Activated naive CD4-positive, alpha-beta T cell treated with anti-CD3 and anti-CD28 coated beads, Interleukin-2, amount 10 ng/mL, durations not matched to agents 7 days and 5 days (primary cell): ENCODE data around the gene ZNF580.

Source experiments
- CTCF ChIA-PET: fragments of 350-600 bp; sonication (Branson Sonifier 250); formaldehyde crosslinking; loops from one replicate; lab custom pipeline; 2021; ENCODE audit warnings: antibody characterized with exemption; lab: Charles Lee
- DNase-seq: peaks from one replicate; pipeline ENCODE4 v3.0.0-alpha.2; 2020
- H3K27ac Mint-ChIP-seq: one replicate; pipeline ENCODE4 v1.8.0; 2021; ENCODE audit warnings: mild to moderate bottlenecking, moderate library complexity, mixed read lengths
- H3K27me3 Mint-ChIP-seq: one replicate; pipeline ENCODE4 v1.8.0; 2021; ENCODE audit warnings: mild to moderate bottlenecking, mixed read lengths
- H3K36me3 Mint-ChIP-seq: one replicate; pipeline ENCODE4 v1.8.0; 2021; ENCODE audit warnings: mixed read lengths
- H3K4me1 Mint-ChIP-seq: one replicate; pipeline ENCODE4 v1.8.0; 2021; ENCODE audit warnings: mixed read lengths
- H3K4me3 Mint-ChIP-seq: one replicate; pipeline ENCODE4 v1.8.0; 2021; ENCODE audit warnings: mild to moderate bottlenecking, moderate library complexity, mixed read lengths
- H3K9me3 Mint-ChIP-seq: one replicate; pipeline ENCODE4 v1.8.0; 2021; ENCODE audit warnings: mixed read lengths

Gene ZNF580

DNA sequence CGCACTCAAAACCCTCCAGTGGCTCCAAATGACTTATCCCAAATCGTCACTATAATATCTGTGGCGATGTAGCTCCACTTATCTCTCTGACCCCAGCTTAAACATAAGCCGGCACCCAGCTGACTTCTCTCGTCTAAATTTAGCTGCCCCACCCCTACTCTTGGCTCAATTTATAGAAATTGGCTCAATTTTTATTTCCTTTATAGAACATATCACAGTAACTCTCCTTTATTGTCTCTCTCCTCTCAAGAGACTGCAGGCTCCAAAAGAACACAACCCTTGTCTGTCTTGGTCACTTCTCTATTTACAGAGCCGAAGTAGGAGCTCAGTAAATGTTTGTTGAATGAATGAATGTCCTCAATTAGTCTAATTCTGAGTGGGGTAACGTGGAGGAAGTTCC, 17.2 kb upstream of the ZNF580 start:
- Mint-ChIP-seq H3K27ac (peak overlapping the region; percentile 19), H3K4me3 (no peak overlapping the region)

DNA sequence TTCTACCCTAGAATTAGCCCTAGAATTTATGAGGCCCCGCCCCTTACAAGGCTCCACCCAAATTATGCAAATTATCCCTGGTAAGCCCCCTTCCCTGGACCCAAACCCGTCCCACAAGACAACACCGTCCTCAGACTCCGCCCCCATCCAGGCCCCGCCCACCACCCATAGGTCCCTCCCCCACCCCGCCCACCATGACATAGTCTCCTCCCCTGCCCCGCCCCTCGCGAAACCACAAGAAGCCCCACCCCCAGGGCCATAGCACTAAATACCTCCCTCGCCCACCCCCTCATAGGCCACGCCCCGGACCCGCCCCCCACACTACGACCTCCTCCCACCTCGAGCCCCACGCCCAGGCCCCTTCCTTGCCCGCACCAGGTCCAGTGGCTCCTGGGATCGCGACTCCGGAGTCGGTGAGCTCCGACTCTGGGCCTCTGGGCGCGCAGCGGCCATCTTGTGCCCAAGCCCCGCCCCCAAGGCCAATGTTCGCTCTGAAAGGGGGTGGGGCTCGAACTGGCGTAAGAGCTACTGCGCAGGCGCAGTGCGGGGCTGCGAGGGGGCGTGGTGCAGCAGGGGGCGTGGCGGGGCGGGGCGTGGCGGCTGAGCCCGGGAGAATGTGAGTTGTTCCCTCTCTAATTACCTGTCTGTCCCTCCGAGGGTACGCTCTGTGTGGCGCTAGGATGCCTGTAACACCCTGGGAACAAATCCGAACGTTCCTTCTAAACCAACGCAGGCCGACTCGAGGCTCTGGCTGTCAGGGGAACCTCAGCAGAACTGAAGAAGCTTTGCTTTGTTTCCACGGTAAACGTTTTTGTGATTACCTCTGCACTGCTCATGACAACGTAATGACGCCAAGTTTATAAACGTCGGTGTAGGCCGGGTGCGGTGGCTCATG, 16.4 kb upstream of the ZNF580 start, which contains the start of gene ZNF784:
Gene ZNF784 (minus strand): TSS at position 458 of the 895 bp plus-strand sequence. CDS start 5 bp downstream, at position 453.
- Mint-ChIP-seq H3K36me3 (peaks cover 26% of the 10 kb centered on the region), H3K4me1 (peaks cover 56% of the 10 kb centered on the region), H3K4me3 (peak within 1 kb of the TSS; percentile 92), H3K27ac (peak within 1 kb of the TSS; percentile 98), H3K9me3 (peaks cover 2% of the 10 kb centered on the region), H3K27me3 (peaks cover 35% of the 10 kb centered on the region)
- CTCF ChIA-PET: interaction anchor here (0.6 to 3.4 kb wide), 8 partner anchors 9 to 536 kb away, joined by 3 to 15 read pairs (median 3); partner anchors contain the start of gene ZNF865
- DNase-seq: peak; percentile 93

More for the DNA sequence above, 17.2 kb upstream of the ZNF580 start:
- no peak for DNase-seq
- peaks cover 56% of the 10 kb centered on the region for H3K4me1 Mint-ChIP-seq
- H3K9me3 Mint-ChIP-seq: peaks cover 2% of the 10 kb centered on the region
- CTCF ChIA-PET: interaction anchor here (0.6 to 1.5 kb wide), 3 partner anchors 16 to 535 kb away, joined by 3 to 4 read pairs (median 3); no protein-coding TSS in a partner anchor
- peaks cover 27% of the 10 kb centered on the region for H3K27me3 Mint-ChIP-seq
- peaks cover 28% of the 10 kb centered on the region for H3K36me3 Mint-ChIP-seq

DNA sequence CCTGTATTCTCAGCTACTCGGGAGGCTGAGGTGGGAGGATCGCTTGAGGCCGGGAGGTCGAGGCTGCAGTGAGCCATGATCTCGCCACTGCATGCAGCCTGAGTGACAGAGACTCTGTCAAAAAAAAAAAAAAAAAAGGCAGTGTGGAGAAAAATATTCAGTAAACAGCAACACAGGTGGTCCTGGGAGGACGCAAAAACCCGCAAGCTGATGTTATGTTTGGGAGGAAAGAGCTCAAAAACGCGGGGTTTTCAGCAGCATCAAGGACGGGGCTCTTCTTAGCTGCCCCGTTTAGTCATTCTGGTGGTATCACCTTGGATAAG, 15.8 kb upstream of the ZNF580 start:
- Mint-ChIP-seq H3K9me3 (peaks cover 2% of the 10 kb centered on the region), H3K27ac (peak overlapping the region; percentile 98), H3K4me1 (peaks cover 51% of the 10 kb centered on the region), H3K27me3 (peaks cover 40% of the 10 kb centered on the region), H3K4me3 (peak overlapping the region; percentile 92), H3K36me3 (peaks cover 22% of the 10 kb centered on the region)
- no peak for DNase-seq
- CTCF ChIA-PET: interaction anchor here (0.7 to 3.4 kb wide), 7 partner anchors 8 to 537 kb away, joined by 3 to 15 read pairs (median 3); partner anchors contain the start of gene ZNF865

DNA sequence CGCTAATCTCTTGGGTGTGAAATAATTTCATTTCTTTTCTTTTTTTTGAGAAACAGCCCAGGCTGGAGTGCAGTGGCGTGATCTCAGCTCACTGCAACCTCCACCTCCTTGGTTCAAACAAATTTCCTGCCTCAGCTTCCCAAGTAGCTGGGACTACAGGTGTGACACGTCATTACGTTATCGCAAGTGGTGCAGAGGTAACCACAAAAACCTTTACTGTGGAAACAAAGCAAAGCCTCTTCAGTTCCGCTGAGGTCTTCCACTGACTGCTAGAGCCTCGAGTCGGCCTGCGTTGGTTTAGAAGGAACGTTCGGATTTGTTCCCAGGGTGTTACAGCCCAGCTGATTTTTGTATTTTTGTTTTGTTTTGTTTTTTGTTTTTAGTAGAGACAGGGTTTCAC, 14.5 kb upstream of the ZNF580 start:
- Mint-ChIP-seq H3K27ac (peak overlapping the region; percentile 91), H3K4me1 (peaks cover 42% of the 10 kb centered on the region), H3K9me3 (peaks cover 2% of the 10 kb centered on the region), H3K36me3 (peaks cover 10% of the 10 kb centered on the region), H3K4me3 (peak overlapping the region; percentile 72), H3K27me3 (peaks cover 51% of the 10 kb centered on the region)
- peak; percentile 77 for DNase-seq
- CTCF ChIA-PET: interaction anchor here (0.9 to 3.4 kb wide), 14 partner anchors 10 to 538 kb away, joined by 3 to 15 read pairs (median 4); partner anchors contain the start of gene ZNF865

DNA sequence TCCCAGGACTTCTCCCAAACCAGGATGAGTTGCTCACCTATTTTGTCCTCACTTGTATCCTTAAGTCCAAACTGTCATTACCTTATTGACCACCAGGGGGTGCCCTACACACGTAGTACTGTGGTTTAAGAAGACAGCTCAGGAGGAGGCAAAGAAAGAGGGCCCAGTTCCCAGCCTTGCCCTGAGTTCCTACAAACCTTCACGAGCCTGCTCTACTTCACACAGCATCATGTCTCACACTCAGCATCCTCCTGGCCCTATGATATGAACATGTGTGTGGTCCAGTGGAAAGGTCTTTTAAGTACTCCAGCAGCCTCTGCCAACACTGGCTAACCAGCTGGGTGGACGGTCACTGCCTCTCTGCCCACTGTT, 8.4 kb upstream of the ZNF580 start:
- Mint-ChIP-seq H3K36me3 (peaks cover 21% of the 10 kb centered on the region), H3K4me1 (peaks cover 51% of the 10 kb centered on the region), H3K27ac (peak overlapping the region; percentile 19), H3K27me3 (peaks cover 39% of the 10 kb centered on the region), H3K9me3 (no peaks in the 10 kb centered on the region), H3K4me3 (no peak overlapping the region)
- CTCF ChIA-PET: interaction anchor here (0.5 to 3.9 kb wide), 26 partner anchors 11 to 701 kb away, joined by 3 to 35 read pairs (median 5); partner anchors contain the start of genes CCDC106, ISOC2, NLRP9 and ZNF581
- DNase-seq: peak; percentile 93

DNA sequence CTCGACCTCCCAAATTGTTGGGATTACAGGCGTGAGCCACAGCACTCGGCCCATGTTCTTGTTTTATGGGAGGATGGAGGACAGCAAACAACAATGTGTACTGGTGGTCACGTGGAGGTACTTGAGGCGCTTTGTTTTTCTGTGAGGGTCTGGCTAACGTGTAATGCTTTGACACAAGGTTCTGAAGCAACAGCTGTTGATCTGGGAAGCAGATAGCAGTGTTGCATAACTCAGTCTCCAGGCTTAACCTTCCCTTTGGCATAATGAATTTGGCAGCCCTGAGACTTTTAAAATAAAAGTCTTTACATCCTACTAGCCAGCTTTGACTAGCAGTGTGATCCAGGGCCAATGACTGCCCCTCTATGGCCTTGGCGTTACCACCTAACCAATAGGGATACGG, 6.9 kb upstream of the ZNF580 start:
- Mint-ChIP-seq H3K4me3 (no peak overlapping the region), H3K27ac (no peak overlapping the region), H3K36me3 (peaks cover 27% of the 10 kb centered on the region), H3K27me3 (peaks cover 25% of the 10 kb centered on the region), H3K4me1 (peaks cover 56% of the 10 kb centered on the region), H3K9me3 (no peaks in the 10 kb centered on the region)
- no peak for DNase-seq
- CTCF ChIA-PET: interaction anchor here (0.9 to 3.9 kb wide), 12 partner anchors 9 to 176 kb away, joined by 3 to 35 read pairs (median 8); partner anchors contain the start of genes CCDC106, ZNF581 and ZNF784

DNA sequence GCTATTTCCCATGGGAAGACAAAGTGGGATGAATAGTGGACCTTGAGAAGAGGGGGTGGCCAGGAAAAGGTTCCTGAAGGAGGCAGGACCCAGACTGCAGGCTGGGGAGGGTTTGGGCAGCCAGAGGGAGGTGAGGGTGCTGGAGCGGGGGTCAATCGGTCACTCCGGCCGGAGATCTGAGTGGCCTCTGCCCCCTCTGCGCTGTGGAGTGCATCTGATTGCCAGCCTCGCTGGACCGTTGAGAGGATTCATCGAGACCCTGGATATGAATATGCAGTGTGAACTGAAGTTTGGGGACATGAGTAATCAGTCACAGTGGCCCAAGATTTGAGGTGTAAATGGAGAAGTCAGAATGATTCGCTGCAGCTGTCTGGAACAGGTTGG, 5.5 kb upstream of the ZNF580 start:
- Mint-ChIP-seq H3K27ac (peak overlapping the region; percentile 99), H3K9me3 (no peaks in the 10 kb centered on the region), H3K4me3 (peak overlapping the region; percentile 100), H3K36me3 (peaks cover 29% of the 10 kb centered on the region), H3K4me1 (peaks cover 71% of the 10 kb centered on the region), H3K27me3 (peaks cover 12% of the 10 kb centered on the region)
- DNase-seq: no peak
- CTCF ChIA-PET: interaction anchor here (1.9 kb wide), 1 partner anchor 19 kb away, joined by 5 read pairs; no protein-coding TSS in a partner anchor

DNA sequence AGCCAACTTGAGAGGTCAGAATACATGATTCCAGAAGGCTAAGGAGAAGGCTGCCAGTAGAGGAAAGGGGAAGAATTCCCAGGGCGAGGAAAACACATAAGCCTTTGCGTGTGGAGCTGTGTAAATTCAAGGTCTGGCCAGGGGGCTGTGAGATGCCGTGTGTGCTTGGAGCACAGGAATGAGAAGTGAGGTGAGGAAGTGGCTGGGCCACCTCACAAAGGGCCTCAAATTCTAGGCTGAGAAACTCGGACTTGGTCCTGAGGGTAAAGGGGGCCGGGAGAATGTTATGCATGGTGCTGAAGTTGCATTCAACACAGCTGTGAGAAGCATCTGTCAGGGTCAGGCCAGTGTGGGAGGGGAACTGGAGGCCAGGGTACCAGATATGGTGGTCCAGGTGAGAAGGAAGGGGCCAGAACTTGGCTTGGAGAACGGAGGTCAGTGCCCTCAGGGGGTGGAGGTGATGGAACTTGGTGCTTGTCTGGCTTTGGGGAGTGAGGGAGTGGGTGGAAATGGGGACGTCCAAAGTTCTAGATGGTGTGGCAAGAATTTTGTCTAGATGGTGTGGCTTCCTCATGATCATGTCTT, 4.9 kb upstream of the ZNF580 start:
- H3K4me3 Mint-ChIP-seq: peak overlapping the region; percentile 100
- DNase-seq: no peak
- peaks cover 6% of the 10 kb centered on the region for H3K27me3 Mint-ChIP-seq
- H3K9me3 Mint-ChIP-seq: no peaks in the 10 kb centered on the region
- H3K4me1 Mint-ChIP-seq: peaks cover 74% of the 10 kb centered on the region
- H3K36me3 Mint-ChIP-seq: peaks cover 29% of the 10 kb centered on the region
- H3K27ac Mint-ChIP-seq: peak overlapping the region; percentile 99
- CTCF ChIA-PET: interaction anchor here (1.5 to 1.9 kb wide), 2 partner anchors 10 to 18 kb away, joined by 5 to 8 read pairs; no protein-coding TSS in a partner anchor

DNA sequence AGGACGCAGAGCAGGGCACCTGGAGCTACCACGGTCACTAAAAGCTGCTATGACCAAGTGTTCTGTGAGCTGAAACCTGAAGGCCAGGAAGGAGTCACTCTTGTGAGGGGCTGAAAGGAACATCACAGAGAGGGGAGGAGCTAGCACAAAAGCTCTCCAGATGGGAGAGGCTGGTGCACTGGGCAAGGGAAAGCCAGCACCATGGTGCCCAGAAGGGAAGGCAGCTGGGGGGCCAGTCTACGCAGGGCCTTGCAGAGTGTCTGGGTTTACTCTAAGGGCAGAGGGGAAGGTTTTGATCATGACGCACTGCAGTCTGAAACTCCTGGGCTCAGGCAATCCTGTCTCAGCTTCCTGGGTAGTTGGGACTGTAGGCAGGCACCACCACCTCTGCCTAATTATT, 4.1 kb upstream of the ZNF580 start:
- Mint-ChIP-seq H3K27me3 (peaks cover under 1% of the 10 kb centered on the region), H3K4me3 (peak overlapping the region; percentile 100), H3K4me1 (peaks cover 73% of the 10 kb centered on the region), H3K36me3 (peaks cover 29% of the 10 kb centered on the region), H3K9me3 (no peaks in the 10 kb centered on the region), H3K27ac (no peak overlapping the region)
- DNase-seq: no peak
- CTCF ChIA-PET: interaction anchor here (1.1 to 3.2 kb wide), 3 partner anchors 10 to 169 kb away, joined by 3 to 8 read pairs (median 7); no protein-coding TSS in a partner anchor

DNA sequence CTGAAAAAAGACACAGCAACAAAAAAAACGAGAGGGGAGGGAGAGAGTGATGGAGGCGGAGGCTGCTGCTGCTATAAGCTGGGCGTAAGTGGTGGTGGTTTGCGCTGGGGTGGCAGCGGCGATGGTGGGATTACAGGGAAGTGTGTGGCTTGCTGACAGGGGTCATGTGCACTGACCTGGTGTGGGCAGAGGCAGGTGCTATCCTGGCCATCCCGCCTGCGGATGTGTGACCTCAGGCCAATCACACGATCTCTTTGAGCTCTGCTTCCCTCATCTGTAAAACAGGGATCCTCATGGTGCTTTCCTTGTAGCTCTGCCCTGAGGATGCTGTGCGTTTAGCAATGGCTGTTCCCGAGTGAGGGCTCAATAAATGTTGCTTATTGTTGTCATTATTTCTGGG, 3.3 kb upstream of the ZNF580 start:
- Mint-ChIP-seq H3K27me3 (no peaks in the 10 kb centered on the region), H3K4me1 (peaks cover 70% of the 10 kb centered on the region), H3K36me3 (peaks cover 29% of the 10 kb centered on the region), H3K27ac (peak overlapping the region; percentile 80), H3K4me3 (no peak overlapping the region), H3K9me3 (no peaks in the 10 kb centered on the region)
- CTCF ChIA-PET: interaction anchor here (0.8 to 3.2 kb wide), 3 partner anchors 12 to 170 kb away, joined by 3 to 7 read pairs (median 3); no protein-coding TSS in a partner anchor
- no peak for DNase-seq

DNA sequence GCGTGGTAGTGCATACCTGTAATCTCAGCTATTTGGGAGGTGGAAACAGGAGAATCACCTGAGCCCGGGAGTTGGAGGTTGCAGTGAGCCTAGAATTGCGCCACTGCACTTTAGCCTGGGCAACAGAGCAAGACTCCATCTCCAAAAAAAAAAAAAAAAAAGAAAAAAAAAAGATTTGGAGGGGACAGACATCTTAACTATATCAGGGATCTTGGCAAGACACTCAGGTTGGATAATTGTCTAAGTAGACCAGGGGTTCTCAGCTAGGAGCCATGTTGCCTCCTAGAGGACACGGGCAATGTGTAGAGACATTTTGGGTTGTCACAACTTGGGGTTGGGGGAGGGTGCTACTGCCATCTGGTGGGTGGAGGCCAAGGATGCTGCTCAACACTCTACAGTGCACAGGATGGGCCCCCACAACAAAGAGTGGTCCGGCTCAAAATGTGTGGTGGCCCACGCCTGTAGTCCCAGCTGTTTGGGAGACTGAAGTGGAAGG, 1.9 kb upstream of the ZNF580 start:
- Mint-ChIP-seq H3K9me3 (no peaks in the 10 kb centered on the region), H3K4me3 (peak overlapping the region; percentile 3), H3K4me1 (peaks cover 73% of the 10 kb centered on the region), H3K27ac (peak overlapping the region; percentile 90), H3K27me3 (no peaks in the 10 kb centered on the region), H3K36me3 (peaks cover 33% of the 10 kb centered on the region)
- DNase-seq: peak; percentile 75
- CTCF ChIA-PET: interaction anchor here (0.6 to 3.2 kb wide), 7 partner anchors 13 to 171 kb away, joined by 3 to 7 read pairs (median 3); partner anchors contain the start of gene ZNF784

DNA sequence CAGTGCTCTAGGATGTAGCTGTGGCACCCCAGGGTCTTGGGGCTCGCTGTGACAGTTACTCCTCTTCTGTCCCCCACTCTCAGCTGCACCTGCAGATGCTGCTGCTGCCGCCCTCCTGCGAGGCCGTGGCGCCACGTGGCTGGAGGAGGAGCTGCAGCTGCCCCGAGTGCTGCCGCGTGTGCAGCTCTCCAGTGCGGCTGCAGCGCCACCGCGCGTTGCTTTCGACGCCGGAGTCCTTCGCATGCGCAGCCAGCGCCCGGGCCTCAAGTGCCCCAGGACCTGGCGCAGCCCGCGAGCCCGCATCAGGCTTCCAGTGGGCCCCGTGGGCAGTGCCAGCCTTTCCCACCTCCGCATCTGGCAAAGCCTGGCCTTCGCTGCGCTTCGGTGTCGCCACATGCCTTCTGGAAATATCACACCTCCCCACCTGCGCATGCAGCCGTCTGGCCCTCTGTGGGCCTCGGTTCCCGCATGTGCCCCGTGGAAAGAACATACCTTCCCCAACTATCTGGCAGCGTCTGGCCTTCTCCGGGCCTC, 692 bp upstream of the ZNF580 start:
- H3K36me3 Mint-ChIP-seq: peaks cover 28% of the 10 kb centered on the region
- peak overlapping the region; percentile 90 for H3K27ac Mint-ChIP-seq
- peak overlapping the region; percentile 67 for H3K4me3 Mint-ChIP-seq
- peak; percentile 76 for DNase-seq
- H3K27me3 Mint-ChIP-seq: no peaks in the 10 kb centered on the region
- no peaks in the 10 kb centered on the region for H3K9me3 Mint-ChIP-seq
- CTCF ChIA-PET: interaction anchor here (0.6 to 1.4 kb wide), 5 partner anchors 9 to 1383 kb away, joined by 3 read pairs; partner anchors contain the start of genes LILRB5 and ZNF784
- H3K4me1 Mint-ChIP-seq: peaks cover 76% of the 10 kb centered on the region

DNA sequence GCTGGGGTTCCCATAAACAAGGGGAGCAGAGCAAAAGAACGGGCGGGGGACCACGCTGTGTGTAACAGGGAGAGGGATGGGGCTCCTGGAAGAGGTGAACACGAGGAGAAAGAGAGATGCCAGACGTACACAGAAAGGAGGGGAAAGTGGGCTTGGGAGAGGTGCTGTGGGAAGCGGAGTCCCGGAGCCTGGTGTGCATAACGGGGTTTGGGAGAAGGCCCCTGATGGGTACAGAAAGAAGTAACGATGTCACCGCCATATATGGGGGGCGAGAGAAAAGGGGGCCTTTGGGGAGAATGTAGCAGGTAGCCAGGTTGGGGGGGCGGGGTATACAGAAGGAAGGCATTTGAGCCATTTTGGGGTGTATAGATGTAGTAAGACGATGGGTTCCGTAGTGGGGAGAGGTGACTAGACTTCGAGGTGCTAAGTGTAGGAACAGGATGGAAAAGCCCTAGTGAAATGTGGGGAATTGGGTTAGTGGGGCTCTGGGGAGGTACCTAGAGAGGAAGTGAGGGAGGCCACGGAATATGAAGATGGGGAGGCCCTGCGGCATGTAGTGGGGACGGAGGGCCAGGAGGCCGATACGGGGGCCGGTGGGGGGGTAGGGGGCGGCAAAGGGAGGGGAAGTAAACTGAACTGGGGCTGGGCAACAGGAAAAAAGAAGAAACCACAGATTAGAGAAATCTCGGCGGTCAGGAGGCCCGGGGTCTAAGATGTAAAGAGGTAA, 787 bp downstream of the ZNF580 start:
- peak; percentile 47 for DNase-seq
- peak overlapping the region; percentile 93 for H3K27ac Mint-ChIP-seq
- H3K4me1 Mint-ChIP-seq: peaks cover 72% of the 10 kb centered on the region
- H3K4me3 Mint-ChIP-seq: peak overlapping the region; percentile 92
- CTCF ChIA-PET: interaction anchor here (2.7 kb wide), 1 partner anchor 9 kb away, joined by 15 read pairs; no protein-coding TSS in a partner anchor
- H3K9me3 Mint-ChIP-seq: no peaks in the 10 kb centered on the region
- H3K27me3 Mint-ChIP-seq: no peaks in the 10 kb centered on the region
- peaks cover 17% of the 10 kb centered on the region for H3K36me3 Mint-ChIP-seq
